K562 (cell line): ENCODE results near the gene NBPF3. TPM values are rescaled to one million over a fixed set of nuclear protein-coding genes. Genes with fewer than 3 reads are reported as not detected.
A peak's percentile ranks its signal among the peaks of the same experiment; 100 is the strongest.

ENCODE experiments used
- ATAC-seq: fragments of 200-7000 bp; cut with Tn5 transposase; 3 replicates; pipeline ENCODE4 v1.9.1; 2020; ENCODE audit warnings: moderate library complexity
- BruUV-seq: library from RNA; stranded (reverse); fragments of 400-500 nt; replicated peaks from 2 replicates; lab custom pipeline; 2021; lab: Mats Ljungman, UMichigan
- CTCF ChIA-PET: fragments of 300-600 bp; formaldehyde crosslinking; extraction: SDS; loops from one replicate; lab custom pipeline; 2021; ENCODE audit warnings: low intra/inter-chr PET ratio; lab: Yijun Ruan, JAX
- POLR2A ChIA-PET: fragments of 300-600, 350-650 bp; sonication (Branson Sonifier 250); formaldehyde crosslinking; extraction: SDS; loops from one replicate; lab custom pipeline; 2021; ENCODE audit warnings: antibody characterized with exemption, inconsistent platforms; lab: Yijun Ruan, JAX
- DNase-seq, 4 experiments: peaks; one replicate each; pipeline versions ENCODE4 v3.0.0 to v3.0.0-alpha.2; 2011 to 2018; ENCODE audit warnings: low spot score in 3 of 4, mixed read lengths in 3 of 4; ENCODE audit errors: extremely low read depth in 1 of 4
- FAIRE-seq: peaks from 2 replicates; lab custom pipeline; 2011; peaks lifted over from hg19 to GRCh38; lab: Jason Lieb, UNC
- H2AFZ ChIP-seq: 2 replicates; pipeline ENCODE4 v1.6.0; 2011; ENCODE audit warnings: low read depth, low read length, control low read depth, inconsistent platforms
- H3K27ac ChIP-seq: fragments of 200-600 bp; 3 replicates; pipeline ENCODE4 v1.8.0; 2011; ENCODE audit warnings: low read depth, mild to moderate bottlenecking, control low read depth, inconsistent platforms, low read length, moderate library complexity, mixed read lengths; ENCODE audit errors: extremely low read depth
- H3K27me3 ChIP-seq, 2 experiments: fragments of 300-600 bp in 1 of 2; 2 replicates in 1 of 2; 3 replicates in 1 of 2; pipeline versions ENCODE4 v1.6.0 to v1.8.0; 2011; ENCODE audit warnings: inconsistent platforms in 2 of 2, low read length in 2 of 2, mild to moderate bottlenecking in 1 of 2, mixed read lengths in 1 of 2, moderate library complexity in 1 of 2; ENCODE audit not compliant: control insufficient read depth in 2 of 2, insufficient read depth in 2 of 2
- H3K36me3 ChIP-seq: fragments of 300-600 bp; 3 replicates; pipeline ENCODE4 v1.8.0; 2011; ENCODE audit warnings: mild to moderate bottlenecking, low read length, inconsistent platforms; ENCODE audit not compliant: control insufficient read depth, insufficient read depth
- H3K4me1 ChIP-seq, 2 experiments: fragments of 200-600 bp in 1 of 2; replicated peaks in 1 of 2; 2 replicates in 1 of 2; 3 replicates in 1 of 2; pipeline versions ENCODE4 v1.5.1 to v1.8.0; 2011; ENCODE audit warnings: inconsistent platforms in 2 of 2, low read length in 2 of 2, mild to moderate bottlenecking in 1 of 2, mixed read lengths in 1 of 2, moderate library complexity in 1 of 2; ENCODE audit not compliant: control insufficient read depth in 2 of 2, insufficient read depth in 2 of 2
- H3K4me2 ChIP-seq: 2 replicates; pipeline ENCODE4 v1.6.1; 2011; ENCODE audit warnings: low read length, control low read depth, inconsistent platforms, mixed read lengths; ENCODE audit not compliant: insufficient read depth
- H3K4me3 ChIP-seq: fragments of 200-600 bp; sonication (generic), shearing (Covaris generic); 2 replicates; pipeline ENCODE4 v1.5.1; 2016; ENCODE audit warnings: control low read depth, inconsistent platforms
- H3K79me2 ChIP-seq: fragments of 200-600 bp; 3 replicates; pipeline ENCODE4 v1.8.0; 2011; ENCODE audit warnings: low read length, inconsistent platforms; ENCODE audit not compliant: control insufficient read depth, insufficient read depth
- H3K9ac ChIP-seq, 2 experiments: 2 replicates each; pipeline versions ENCODE4 v1.6.0 to v1.6.1; 2011; ENCODE audit warnings: low read depth in 2 of 2, low read length in 2 of 2, control low read depth in 1 of 2, inconsistent platforms in 1 of 2, mild to moderate bottlenecking in 1 of 2, mixed read lengths in 1 of 2; ENCODE audit not compliant: insufficient read depth in 1 of 2
- H3K9me1 ChIP-seq: one replicate; pipeline ENCODE4 v1.6.0; 2011; ENCODE audit warnings: inconsistent platforms, mild to moderate bottlenecking, low read length, moderate library complexity; ENCODE audit not compliant: control insufficient read depth, insufficient read depth
- H3K9me3 ChIP-seq: replicated peaks from 2 replicates; pipeline ENCODE4 v1.5.1; 2011; ENCODE audit warnings: low read depth, low read length, inconsistent platforms; ENCODE audit not compliant: control insufficient read depth, insufficient read depth
- H4K20me1 ChIP-seq: replicated peaks from 2 replicates; pipeline ENCODE4 v1.6.1; 2011; ENCODE audit warnings: low read length, inconsistent platforms, mixed read lengths; ENCODE audit not compliant: control insufficient read depth, insufficient read depth
- STAT5B ChIP-seq: fragments of 250-450 bp; sonication (Bioruptor Pico); IDR thresholded peaks from 2 replicates; pipeline ENCODE4 v1.8.0; 2021; ENCODE audit warnings: mild to moderate bottlenecking, inconsistent platforms
- ZBTB33 ChIP-seq: sonication (generic); formaldehyde crosslinking; IDR thresholded peaks from 2 replicates; pipeline ENCODE4 v1.8.1; 2023; ENCODE audit warnings: mild to moderate bottlenecking, missing genetic modification reagents
- ZFP36 ChIP-seq: fragments of 150-350 bp; IDR thresholded peaks from 2 replicates; pipeline ENCODE4 v1.6.1; 2018; ENCODE audit warnings: low read length, low read depth; ENCODE audit not compliant: partially characterized antibody
- WGBS: fragments of 100-300 bp; shearing (Covaris generic); methylation state at CpG from one replicate; pipeline ENCODE4 v1.1.6; 2016; ENCODE audit warnings: low coverage, mixed read lengths; ENCODE audit not compliant: insufficient coverage; ENCODE audit errors: missing lambda C conversion rate; 5-methylcytosine and 5-hydroxymethylcytosine counted together
- in situ Hi-C: fragments of 300-500 bp; cut with MboI; formaldehyde crosslinking; loops from 4 replicates; pipeline ENCODE4 v1.15.0; 2018; ENCODE audit warnings: inconsistent platforms, mixed read lengths
- intact Hi-C: fragments of 100-400 bp; cut with micrococcal nuclease; formaldehyde crosslinking; loops from 2 replicates; pipeline ENCODE4 v1.14.2; 2022
- polyA plus RNA-seq, 8 experiments: library from polyadenylated mRNA; depleted of rRNA in 4 of 8; stranded (reverse) in 5 of 8; unstranded in 3 of 8; fragments of >200 nt; fragmentation: Nextera tagmentation in 2 of 8; fragmentation: Illumina TruSeq in 1 of 8; extraction: Ambion mirVana in 2 of 8; extraction: Trizol in 1 of 8; gene quantifications; 2 replicates each; pipeline versions ENCODE4 v1.2.1 to v1.2.3, GENCODE V29; 2011 to 2014; ENCODE audit warnings: inconsistent platforms in 1 of 8, missing spikeins in 1 of 8
- total RNA-seq, 7 experiments: library from RNA; depleted of rRNA in 6 of 7; stranded (reverse); fragments of >200 nt in 6 of 7; fragmentation: Illumina TruSeq in 2 of 7; extraction: Trizol in 2 of 7; gene quantifications; 2 replicates each; pipeline versions ENCODE4 v1.2.1 to v1.2.3, GENCODE V29; 2011 to 2021; ENCODE audit warnings: low replicate concordance in 1 of 7

Gene NBPF3
- total and polyA plus RNA-seq, 9 of the 15 experiments (the other 6 are each of a cell fraction or from before 2014, with no cell fraction given): 1.5 to 7.3 (median 5.4) TPM

GRCh38 chr1:21436488-21437340, 3.2 kb upstream of the NBPF3 start:
- Histone ChIP-seq H3K4me1 (peaks cover 3 to 34% of the 10 kb centered on the region in 2 experiments; a peak in 3 of 5 replicates), H3K9me3 (no peaks in the 10 kb centered on the region), H3K4me3 (no peak overlapping the region), H3K79me2 (peaks cover 7% of the 10 kb centered on the region; the same call in 1 of the 3 replicates), H4K20me1 (no peaks in the 10 kb centered on the region), H3K27ac (no peak overlapping the region), H3K9ac (peak overlapping the region in 1 of 2 experiments; percentile 68; a peak in 1 of 4 replicates), H3K36me3 (no peaks in the 10 kb centered on the region), H3K9me1 (no peaks in the 10 kb centered on the region), H2AFZ (0 out of 2 replicates have a peak overlapping the region, but pooled peaks have one; percentile 33), H3K27me3 (peaks cover 0 to 10% of the 10 kb centered on the region in 2 experiments; a peak in 1 of 5 replicates), H3K4me2 (no peak overlapping the region)
- ChIA-PET CTCF (no interaction called here), POLR2A (interaction anchor here (0.6 kb wide), 3 partner anchors 8 to 219 kb away, joined by 3 to 5 read pairs (median 4); no protein-coding TSS in a partner anchor)
- DNase-seq (peak in 2 of 4 experiments; percentile 24 to 29), FAIRE-seq (no peak), ATAC-seq (peak; percentile 38; the same call in 2 of the 3 replicates)
- WGBS: 48% methylated on average over 26 of the region's 43 CpGs
- intact Hi-C loops (no loop called here), in situ Hi-C loops (no loop called here)
- TF ChIP-seq ZFP36 (peak; percentile 23), ZBTB33 (peak; percentile 66; the same call in 1 of the 2 replicates), STAT5B (CRISPR knock-in tag) (no peak)
- no TSS peak for BruUV-seq
